GM21447 (cell line): Measurements from ENCODE around the gene CTLA4.

Experiments used
- ATAC-seq: cut with Tn5 transposase; IDR thresholded peaks from one replicate; pipeline ENCODE4 v1.9.1; 2021; ENCODE audit not compliant: unreplicated experiment

Gene CTLA4

DNA sequence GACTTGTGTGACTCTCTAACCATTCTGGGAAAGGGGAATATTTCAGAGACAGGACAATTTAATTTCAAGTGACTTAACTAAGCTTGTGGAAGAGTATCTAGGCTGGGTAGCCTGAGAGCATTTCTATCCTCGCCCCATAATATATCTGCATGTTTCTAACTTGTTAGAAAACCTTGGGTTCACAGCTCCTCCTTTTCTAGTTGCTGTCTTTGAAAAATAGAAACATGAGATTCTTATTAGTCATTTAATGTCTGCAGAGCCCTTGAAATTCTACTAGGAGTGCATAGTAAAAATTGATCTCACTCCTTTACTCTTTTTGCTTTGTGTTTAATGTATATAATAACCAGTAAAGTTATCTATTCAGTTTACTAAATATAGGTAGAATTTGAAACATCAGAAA lies 22.4 kb downstream of the CTLA4 start:
- ATAC-seq, result no peak

- ATAC-seq, result no peak
These were observed 23.2 kb downstream of the CTLA4 start for GRCh38 chr2:203890733-203891132.

DNA sequence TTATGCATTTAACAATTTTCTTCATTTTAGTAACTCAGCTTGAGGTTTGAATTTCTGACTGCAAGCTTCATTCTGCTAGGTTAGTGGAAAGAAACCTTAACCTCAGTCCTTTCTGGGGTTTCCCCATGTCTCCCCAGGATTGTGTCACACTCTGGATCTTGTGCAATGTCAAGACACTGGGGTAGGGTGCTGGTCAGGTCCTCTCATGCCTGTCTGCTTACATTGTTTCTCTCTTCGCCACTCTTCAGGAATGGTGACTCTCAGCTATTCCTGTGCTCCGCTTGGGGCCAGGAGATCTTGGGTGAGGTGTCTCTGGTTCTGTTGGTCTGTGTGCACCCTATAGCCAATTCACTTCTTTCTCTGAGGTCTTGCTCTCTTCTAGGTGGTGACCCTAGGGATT lies 23.9 kb downstream of the CTLA4 start:
- no peak for ATAC-seq

- no peak for ATAC-seq
These were observed 24.6 kb downstream of the CTLA4 start for GRCh38 chr2:203892207-203892606.

GRCh38 chr2:203893401-203893800 lies 25.8 kb downstream of the CTLA4 start:
- no peak for ATAC-seq

DNA sequence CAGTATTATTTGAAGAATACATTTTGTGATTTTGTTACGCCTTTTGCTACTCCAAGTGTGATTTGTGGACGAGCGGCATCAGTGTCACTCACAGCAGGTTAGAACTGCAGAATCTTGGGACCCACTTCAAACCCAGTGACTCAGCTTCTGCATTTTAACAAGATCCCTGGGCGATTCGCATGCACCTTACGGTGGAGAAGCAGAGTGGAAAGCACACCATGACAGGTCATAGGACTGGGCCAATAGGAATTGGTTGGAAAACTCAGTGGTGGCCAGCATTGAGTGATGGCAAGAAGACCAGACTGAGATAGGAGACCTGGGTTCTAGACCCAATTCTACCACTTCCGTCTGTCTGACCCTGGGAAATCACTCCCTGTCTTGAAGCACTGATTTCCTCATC lies 26.3 kb downstream of the CTLA4 start:
- ATAC-seq, result no peak

- no peak for ATAC-seq
These were observed 26.7 kb downstream of the CTLA4 start for GRCh38 chr2:203894262-203894661.

- ATAC-seq, result no peak
These were observed 30.0 kb downstream of the CTLA4 start for GRCh38 chr2:203897544-203897943.

GRCh38 chr2:203898657-203899056 lies 31.1 kb downstream of the CTLA4 start:
- no peak for ATAC-seq

DNA sequence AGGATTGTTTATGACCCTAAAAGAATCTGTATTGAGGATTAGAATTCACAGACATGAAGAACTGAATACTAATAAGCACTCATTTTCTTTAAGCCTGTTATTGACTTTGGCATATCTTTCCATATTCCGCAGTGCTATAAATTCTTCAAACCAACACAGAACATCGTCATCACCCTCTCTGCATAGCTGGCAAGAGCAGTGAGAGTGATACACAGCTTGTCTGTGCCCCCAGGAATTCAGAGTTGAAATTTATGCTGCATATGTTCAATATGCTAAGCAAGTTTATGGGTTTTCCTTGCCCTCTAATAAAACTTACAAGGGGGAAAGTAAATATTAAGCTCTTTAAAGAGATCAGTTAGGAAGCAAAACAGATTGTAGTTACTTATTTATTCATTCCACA lies 32.7 kb downstream of the CTLA4 start:
- no peak for ATAC-seq

DNA sequence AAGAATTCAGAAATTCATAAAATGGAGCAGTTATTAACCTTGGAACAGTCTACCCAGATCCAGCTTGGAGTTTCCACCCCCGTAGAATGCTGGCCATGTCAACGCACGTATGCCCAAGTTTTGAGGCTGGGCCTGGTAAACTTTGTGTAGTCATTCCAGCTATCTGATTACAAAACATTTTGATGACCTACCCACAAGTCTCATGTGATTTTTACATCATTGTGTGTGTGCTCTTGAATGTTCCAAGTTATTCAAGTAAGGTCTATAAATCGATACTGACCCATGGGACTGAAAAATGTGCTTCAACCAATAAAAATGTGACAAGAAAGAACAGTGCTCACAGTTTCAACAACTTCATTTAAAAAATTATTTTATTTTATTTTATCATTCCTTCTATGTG lies 36.5 kb downstream of the CTLA4 start:
- ATAC-seq, result no peak

GRCh38 chr2:203905656-203906055 lies 38.1 kb downstream of the CTLA4 start:
- no peak for ATAC-seq

DNA sequence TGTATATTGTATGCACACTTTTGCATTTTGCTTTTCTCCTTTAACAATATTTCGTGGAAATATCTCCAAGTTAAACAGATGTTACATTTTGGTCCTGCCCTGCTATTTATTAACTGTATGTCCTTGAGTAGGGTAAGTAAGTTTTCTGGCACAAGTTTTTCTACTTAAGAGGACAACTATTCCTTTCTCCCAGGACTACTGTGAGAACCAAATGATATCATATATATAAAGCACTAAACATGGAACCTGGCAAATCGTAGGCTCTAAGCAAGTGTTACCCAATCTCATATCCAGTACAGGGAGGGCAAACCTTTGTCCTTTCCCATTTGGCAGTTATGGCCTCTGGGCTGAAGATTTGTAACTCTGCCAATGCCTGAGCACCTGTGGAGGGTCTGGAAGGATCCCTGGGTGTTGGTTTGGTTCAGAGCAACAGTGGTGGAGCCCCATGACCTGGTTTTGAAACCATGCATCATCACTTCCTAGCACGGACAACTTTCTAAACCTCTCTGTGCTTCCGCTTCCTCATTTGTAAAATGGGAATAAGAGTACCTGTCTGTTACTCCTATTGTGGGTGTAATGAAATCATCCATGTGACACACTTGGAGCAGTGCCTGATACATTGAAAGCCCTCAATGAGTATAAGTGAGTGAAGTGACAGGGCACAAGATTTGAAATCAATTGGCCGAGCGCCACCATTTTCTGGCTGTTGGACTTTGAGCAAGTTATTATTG lies 40.7 kb downstream of the CTLA4 start:
- no peak for ATAC-seq

DNA sequence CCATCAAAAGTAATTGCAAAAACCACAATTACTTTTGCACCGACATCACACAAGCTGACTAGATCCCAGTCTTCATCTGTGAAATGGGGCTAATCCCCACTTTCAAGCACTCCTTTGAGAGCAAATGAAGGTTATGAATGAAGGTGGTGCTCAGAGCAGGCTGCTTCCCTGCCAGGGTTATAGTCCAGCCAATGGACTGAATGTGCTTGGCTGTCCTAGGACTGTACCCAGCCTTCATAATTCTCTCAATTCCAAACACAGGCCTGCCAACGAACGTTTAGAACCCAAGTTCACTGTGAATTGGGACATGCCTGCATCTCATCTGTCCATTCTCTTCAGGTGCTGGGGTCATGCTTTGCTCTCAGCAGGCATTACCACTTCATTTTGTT lies 41.2 kb downstream of the CTLA4 start:
- ATAC-seq, result no peak

DNA sequence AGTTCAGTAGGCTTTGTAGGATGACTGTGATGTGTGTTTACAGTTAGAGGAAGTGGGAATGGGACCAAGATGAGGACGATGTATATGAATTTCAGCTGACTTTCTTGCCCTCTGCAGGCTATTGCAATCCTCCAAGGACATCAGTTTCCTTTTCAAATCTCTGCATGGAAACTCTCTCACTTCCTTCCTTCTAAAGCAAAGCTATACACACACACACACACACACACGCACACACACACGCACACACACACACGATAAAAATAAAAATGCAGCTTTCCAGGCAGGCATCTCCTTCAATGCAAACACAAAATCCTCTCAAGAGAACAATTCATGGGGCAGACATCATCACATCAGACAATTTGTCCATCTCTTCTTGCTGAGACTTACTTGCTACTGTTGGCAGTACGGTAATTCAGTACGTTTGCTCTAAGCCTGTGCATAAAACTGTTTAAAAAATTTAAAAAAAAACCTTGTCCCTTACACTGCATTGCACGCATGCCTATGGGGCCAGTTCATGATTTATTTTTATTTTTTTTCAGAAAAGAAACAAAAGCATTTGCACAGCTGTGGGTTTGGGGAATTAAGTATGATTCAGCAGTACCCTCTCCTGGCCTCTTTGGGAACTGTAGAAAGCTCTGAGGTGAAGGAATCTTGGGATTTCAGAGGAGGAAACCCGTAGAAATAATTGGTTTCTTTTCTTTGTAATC lies 41.8 kb downstream of the CTLA4 start:
- no peak for ATAC-seq

- ATAC-seq, result no peak
These were observed 42.4 kb downstream of the CTLA4 start for GRCh38 chr2:203909974-203910373.

DNA sequence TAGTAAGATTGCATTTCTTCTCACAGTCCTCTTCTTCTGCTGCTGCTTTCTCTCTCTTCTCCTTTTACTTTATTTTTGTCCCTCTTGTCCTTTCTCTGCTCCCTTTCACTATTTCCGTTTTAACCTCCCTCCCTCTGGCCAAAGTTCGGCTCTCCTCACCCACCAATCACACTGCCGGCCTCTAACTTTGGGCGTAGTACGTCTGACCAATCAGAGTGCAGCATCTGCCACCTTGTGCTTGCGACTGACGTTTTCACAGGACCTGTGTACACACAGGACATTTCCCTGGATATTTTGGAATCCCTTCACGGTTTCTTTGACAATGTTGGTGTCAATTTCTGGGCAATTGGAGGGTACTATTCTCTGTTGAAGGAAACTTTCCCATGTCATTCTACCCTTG lies 46.4 kb downstream of the CTLA4 start:
- no peak for ATAC-seq

GRCh38 chr2:203914546-203915182 lies 47.1 kb downstream of the CTLA4 start:
- no peak for ATAC-seq

GRCh38 chr2:203915256-203915655 lies 47.7 kb downstream of the CTLA4 start:
- no peak for ATAC-seq

- no peak for ATAC-seq
These were observed 49.2 kb downstream of the CTLA4 start for GRCh38 chr2:203916756-203917155.

DNA sequence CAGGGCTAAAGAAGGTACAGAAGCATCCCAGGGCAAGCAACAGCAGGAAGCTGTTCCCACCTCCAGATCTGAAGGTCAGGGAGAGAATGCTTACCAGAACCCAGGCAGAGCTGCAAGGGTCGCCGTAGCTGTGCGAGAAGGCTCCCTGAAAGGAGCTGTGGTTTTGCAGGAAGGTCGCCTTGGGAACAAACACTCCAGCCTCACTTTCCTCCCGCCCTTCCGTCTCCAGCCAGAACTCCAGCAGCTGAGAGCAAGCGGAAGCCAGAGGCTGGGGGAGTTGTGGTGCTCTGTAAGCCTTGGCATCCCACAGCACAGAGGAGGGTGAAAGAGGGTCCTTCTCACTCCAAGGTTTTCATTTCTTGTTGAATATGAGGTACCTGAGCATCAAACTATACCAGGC lies 50.7 kb downstream of the CTLA4 start:
- ATAC-seq, result no peak

DNA sequence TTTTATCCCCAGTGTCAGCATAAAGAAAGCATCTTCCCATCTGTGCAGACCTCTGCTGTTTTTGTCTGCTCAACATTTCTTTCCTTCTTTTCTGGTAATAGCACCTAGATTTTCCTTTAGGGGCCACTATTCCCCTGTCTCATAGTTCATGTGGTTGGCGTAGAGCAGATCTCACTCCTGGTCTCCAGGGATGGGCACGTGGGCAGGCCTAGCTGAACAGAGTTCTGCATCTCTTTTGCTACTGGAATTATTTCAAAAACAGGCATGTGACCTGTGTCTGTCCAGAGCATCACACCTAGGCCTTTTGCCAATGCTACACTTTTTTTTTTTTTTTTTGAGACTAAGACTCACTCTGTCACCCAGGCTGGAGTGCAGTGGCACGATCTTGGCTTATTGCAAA lies 51.3 kb downstream of the CTLA4 start:
- ATAC-seq, result no peak
